ENCODE measurements around the gene PSG1.
"Not testable (repeated sequence)": the region's sequence is repeated elsewhere in the genome, so short reads cannot be mapped to it uniquely, and the experiment has no call there.

Gene PSG1

GRCh38 chr19:42819960-42820650 lies 59.4 kb downstream of the PSG1 start:
- not testable (repeated sequence) for H3K9me3 Mint-ChIP-seq; H3K4me1 Mint-ChIP-seq; H3K36me3 Mint-ChIP-seq; DNase-seq; ATAC-seq (replicated peaks); H3K4me3 Mint-ChIP-seq; H3K27ac Mint-ChIP-seq
- H3K27me3 Mint-ChIP-seq: peaks cover 26 to 35% of the 10 kb centered on the region in 2 donors

DNA sequence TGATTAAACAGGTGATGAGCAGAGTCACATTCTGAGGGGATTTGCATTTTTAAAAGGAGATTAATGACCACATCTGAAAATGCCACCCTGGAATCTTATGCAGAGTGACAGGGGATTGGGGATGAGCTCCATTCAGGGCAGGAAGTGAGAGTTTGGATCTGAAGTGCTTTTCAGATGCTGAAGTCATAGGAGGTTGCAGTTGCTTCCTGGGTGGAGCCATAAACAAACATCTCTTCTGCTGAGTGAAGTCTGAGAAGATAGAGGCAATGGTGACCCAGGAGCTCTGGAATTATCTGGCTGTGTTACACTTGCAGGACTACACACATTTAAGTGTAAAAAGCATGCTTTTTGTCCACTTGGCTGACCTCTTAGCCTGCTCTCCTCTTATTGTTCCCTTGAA lies 62.6 kb downstream of the PSG1 start:
- H3K9me3 Mint-ChIP-seq: peaks cover 4 to 5% of the 10 kb centered on the region in 2 donors
- no peak overlapping the region for H3K27ac Mint-ChIP-seq
- DNase-seq (no peak), ATAC-seq (replicated peaks) (no peak)
- H3K36me3 Mint-ChIP-seq: no peaks in the 10 kb centered on the region
- H3K4me3 Mint-ChIP-seq: no peak overlapping the region
- H3K27me3 Mint-ChIP-seq: peaks cover 19 to 29% of the 10 kb centered on the region in 2 donors
- H3K4me1 Mint-ChIP-seq: no peaks in the 10 kb centered on the region
